Activated naive CD8-positive, alpha-beta T cell treated with anti-CD3 and anti-CD28 coated beads, Interleukin-2, amount 10 ng/mL, durations not matched to agents 7 days and 5 days (primary cell): ENCODE data around the gene CLUH. TPM values are rescaled to one million over a fixed set of nuclear protein-coding genes. Genes with fewer than 3 reads are reported as not detected.
"Not testable (repeated sequence)": the region's sequence is repeated elsewhere in the genome, so short reads cannot be mapped to it uniquely, and the experiment has no call there.

ENCODE experiments used
- ATAC-seq: fragments of 150-1000 bp; cut with Tn5 transposase; one replicate; pipeline ENCODE4 v1.10.0; 2021; ENCODE audit warnings: low read depth, moderate library complexity
- POLR2A ChIA-PET: fragments of 350-600 bp; sonication (Branson Sonifier 250); formaldehyde crosslinking; loops from one replicate; lab custom pipeline; 2021; ENCODE audit warnings: antibody characterized with exemption; lab: Charles Lee
- DNase-seq: peaks from one replicate; pipeline ENCODE4 v3.0.0; 2021
- H3K27ac Mint-ChIP-seq: one replicate; pipeline ENCODE4 v1.8.0; 2022; ENCODE audit warnings: mild to moderate bottlenecking, mixed read lengths
- H3K27me3 Mint-ChIP-seq: one replicate; pipeline ENCODE4 v1.8.0; 2022; ENCODE audit warnings: mild to moderate bottlenecking, moderate library complexity, mixed read lengths
- H3K36me3 Mint-ChIP-seq: one replicate; pipeline ENCODE4 v1.8.0; 2021; ENCODE audit warnings: mild to moderate bottlenecking, mixed read lengths
- H3K4me1 Mint-ChIP-seq: one replicate; pipeline ENCODE4 v1.8.0; 2021; ENCODE audit warnings: mixed read lengths
- H3K4me3 Mint-ChIP-seq: one replicate; pipeline ENCODE4 v1.8.0; 2022; ENCODE audit warnings: mild to moderate bottlenecking, moderate library complexity, mixed read lengths
- H3K9me3 Mint-ChIP-seq: one replicate; pipeline ENCODE4 v1.8.0; 2021; ENCODE audit warnings: mixed read lengths
- total RNA-seq, 2 experiments: library from RNA; stranded (reverse); gene quantifications; one replicate each; pipeline ENCODE4 v1.2.3, GENCODE V29; 2021

Gene CLUH
- total RNA-seq, 2 experiments from 2014 or later, result 46.2 to 48.7 TPM

GRCh38 chr17:2682176-2682938 is 29.2 kb downstream of the CLUH start:
- POLR2A ChIA-PET, result no interaction called here
- H3K9me3 Mint-ChIP-seq, result no peaks in the 10 kb centered on the region
- no peaks in the 10 kb centered on the region for H3K4me1 Mint-ChIP-seq
- no peak overlapping the region for H3K4me3 Mint-ChIP-seq
- no peak overlapping the region for H3K27ac Mint-ChIP-seq
- DNase-seq, result no peak
- H3K36me3 Mint-ChIP-seq, result peaks cover 21% of the 10 kb centered on the region
- ATAC-seq, result no peak
- no peaks in the 10 kb centered on the region for H3K27me3 Mint-ChIP-seq

DNA sequence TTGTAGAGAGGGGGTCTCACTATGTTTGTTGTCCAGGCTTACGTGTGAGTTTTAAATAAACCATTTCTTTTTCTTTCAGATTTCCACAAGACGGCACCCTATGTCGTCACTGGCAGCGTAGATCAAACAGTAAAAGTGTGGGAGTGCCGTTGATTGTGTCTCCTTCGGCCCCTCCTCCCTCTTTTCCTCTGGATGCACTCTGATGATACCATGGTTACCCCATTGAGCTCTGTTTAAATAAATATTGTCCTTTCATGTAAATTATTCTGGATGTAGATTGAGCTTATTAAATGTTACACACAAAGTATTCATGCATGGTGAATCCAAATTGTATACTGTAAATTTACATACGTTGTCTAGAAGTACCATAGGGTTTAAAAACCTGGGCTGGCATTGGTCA is 29.9 kb downstream of the CLUH start:
- no peak for DNase-seq
- no peaks in the 10 kb centered on the region for H3K4me1 Mint-ChIP-seq
- peaks cover 24% of the 10 kb centered on the region for H3K36me3 Mint-ChIP-seq
- no peak overlapping the region for H3K4me3 Mint-ChIP-seq
- no peak for ATAC-seq
- no peak overlapping the region for H3K27ac Mint-ChIP-seq
- POLR2A ChIA-PET, result no interaction called here
- no peaks in the 10 kb centered on the region for H3K27me3 Mint-ChIP-seq
- H3K9me3 Mint-ChIP-seq, result no peaks in the 10 kb centered on the region

DNA sequence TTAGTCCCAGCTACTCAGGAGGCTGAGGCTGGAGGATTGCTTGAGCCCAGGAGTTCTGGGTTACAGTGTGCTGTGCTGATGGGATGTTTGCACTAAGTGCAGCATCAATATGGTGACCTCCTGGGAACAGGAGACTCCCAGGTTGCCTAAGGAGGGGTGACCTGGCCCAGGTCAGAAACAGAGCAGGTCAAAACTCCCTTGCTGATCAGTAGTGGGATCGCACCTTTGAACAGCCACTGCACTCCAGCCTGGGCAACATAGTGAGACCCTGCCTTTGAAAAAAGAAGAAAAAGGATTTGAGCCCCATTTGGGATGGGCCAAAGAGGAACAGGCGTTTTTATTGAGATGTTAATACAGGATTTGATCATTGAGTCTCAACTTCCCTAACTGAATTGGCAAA is 30.6 kb downstream of the CLUH start:
- no peaks in the 10 kb centered on the region for H3K4me1 Mint-ChIP-seq
- no peaks in the 10 kb centered on the region for H3K27me3 Mint-ChIP-seq
- H3K9me3 Mint-ChIP-seq, result no peaks in the 10 kb centered on the region
- H3K27ac Mint-ChIP-seq, result no peak overlapping the region
- DNase-seq (no peak), ATAC-seq (no peak)
- POLR2A ChIA-PET, result no interaction called here
- H3K36me3 Mint-ChIP-seq, result peaks cover 27% of the 10 kb centered on the region
- H3K4me3 Mint-ChIP-seq, result no peak overlapping the region

GRCh38 chr17:2679247-2679646 is 32.3 kb downstream of the CLUH start:
- not testable (repeated sequence) for H3K9me3 Mint-ChIP-seq, H3K4me3 Mint-ChIP-seq, H3K27me3 Mint-ChIP-seq, ATAC-seq, H3K27ac Mint-ChIP-seq, DNase-seq, H3K4me1 Mint-ChIP-seq
- peaks cover 34% of the 10 kb centered on the region for H3K36me3 Mint-ChIP-seq
- POLR2A ChIA-PET, result interaction anchor here (1.8 kb wide), 1 partner anchor 31 kb away, joined by 4 read pairs; no protein-coding TSS in a partner anchor

DNA sequence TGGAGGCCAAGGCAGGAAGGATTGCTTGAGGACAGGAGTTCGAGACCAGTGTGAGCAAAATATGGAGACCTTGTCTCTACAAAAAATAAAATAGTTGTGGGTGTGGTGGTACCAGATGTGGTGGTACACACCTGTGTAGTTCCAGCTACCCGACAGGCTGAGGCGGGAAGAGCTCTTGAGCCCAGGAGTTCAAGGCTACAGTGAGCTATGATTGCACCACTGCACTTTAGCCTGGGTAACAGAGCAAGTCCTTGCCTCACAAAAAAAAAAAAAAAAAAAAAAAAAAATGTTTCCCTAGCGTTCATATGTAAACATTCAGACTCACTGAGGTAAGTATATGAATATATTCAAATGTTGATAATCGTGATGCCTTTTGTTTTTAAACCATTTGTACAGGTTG is 39.5 kb downstream of the CLUH start:
- no peak overlapping the region for H3K4me3 Mint-ChIP-seq
- DNase-seq, result no peak
- H3K27me3 Mint-ChIP-seq, result no peaks in the 10 kb centered on the region
- H3K4me1 Mint-ChIP-seq, result peaks cover 4% of the 10 kb centered on the region
- peaks cover 53% of the 10 kb centered on the region for H3K36me3 Mint-ChIP-seq
- POLR2A ChIA-PET, result no interaction called here
- no peak for ATAC-seq
- H3K27ac Mint-ChIP-seq, result no peak overlapping the region
- peaks cover 5% of the 10 kb centered on the region for H3K9me3 Mint-ChIP-seq

GRCh38 chr17:2660410-2660809 is 51.2 kb downstream of the CLUH start:
- Mint-ChIP-seq H3K4me1 (peaks cover 14% of the 10 kb centered on the region), H3K36me3 (peaks cover 25% of the 10 kb centered on the region)
- H3K27ac Mint-ChIP-seq, ATAC-seq, DNase-seq, H3K9me3 Mint-ChIP-seq, POLR2A ChIA-PET, H3K27me3 Mint-ChIP-seq, H3K4me3 Mint-ChIP-seq: not testable (repeated sequence)

- Mint-ChIP-seq H3K4me1 (peaks cover 14% of the 10 kb centered on the region), H3K36me3 (peaks cover 26% of the 10 kb centered on the region)
- H3K4me3 Mint-ChIP-seq, DNase-seq, H3K27ac Mint-ChIP-seq, H3K27me3 Mint-ChIP-seq, H3K9me3 Mint-ChIP-seq, ATAC-seq: not testable (repeated sequence)
- POLR2A ChIA-PET, result interaction anchor here (0.7 kb wide), 1 partner anchor 131 kb away, joined by 3 read pairs; no protein-coding TSS in a partner anchor
Measured at GRCh38 chr17:2659337-2659736, 52.2 kb downstream of the CLUH start.

- Mint-ChIP-seq H3K27ac (no peak overlapping the region), H3K4me1 (peaks cover 12% of the 10 kb centered on the region), H3K9me3 (peaks cover 4% of the 10 kb centered on the region), H3K27me3 (no peaks in the 10 kb centered on the region), H3K36me3 (peaks cover 38% of the 10 kb centered on the region), H3K4me3 (no peak overlapping the region)
- POLR2A ChIA-PET, result interaction anchor here (0.7 kb wide), 1 partner anchor 253 kb away, joined by 4 read pairs; no protein-coding TSS in a partner anchor
- no peak for DNase-seq
- ATAC-seq, result no peak
Measured at GRCh38 chr17:2656283-2656682, 55.3 kb downstream of the CLUH start.

DNA sequence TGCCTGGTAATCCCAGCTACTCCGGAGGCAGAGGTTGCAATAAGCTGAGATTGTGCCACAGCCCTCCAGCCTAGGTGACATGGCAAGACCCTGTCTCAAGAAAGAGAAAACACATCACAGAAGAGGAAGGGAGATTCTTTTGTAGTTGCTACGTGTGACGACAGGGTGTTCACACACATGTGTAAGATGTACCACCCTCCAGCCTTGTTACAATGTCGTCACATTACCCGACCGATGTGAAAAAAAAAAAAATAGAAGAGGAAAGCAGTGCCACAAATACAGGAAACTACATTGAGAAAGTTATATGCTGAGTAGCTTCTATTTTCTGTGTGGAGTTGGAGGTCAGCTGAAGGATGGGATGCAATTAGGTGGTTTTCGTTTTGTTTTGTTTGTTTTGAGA is 56.0 kb downstream of the CLUH start:
- peaks cover 39% of the 10 kb centered on the region for H3K36me3 Mint-ChIP-seq
- no peak overlapping the region for H3K27ac Mint-ChIP-seq
- H3K4me3 Mint-ChIP-seq, result no peak overlapping the region
- DNase-seq (no peak), ATAC-seq (no peak)
- H3K4me1 Mint-ChIP-seq, result peaks cover 9% of the 10 kb centered on the region
- peaks cover 4% of the 10 kb centered on the region for H3K9me3 Mint-ChIP-seq
- POLR2A ChIA-PET, result interaction anchor here (0.7 kb wide), 1 partner anchor 252 kb away, joined by 4 read pairs; no protein-coding TSS in a partner anchor
- no peaks in the 10 kb centered on the region for H3K27me3 Mint-ChIP-seq

GRCh38 chr17:2652911-2653310 is 58.7 kb downstream of the CLUH start:
- DNase-seq, H3K4me3 Mint-ChIP-seq, POLR2A ChIA-PET, H3K4me1 Mint-ChIP-seq, ATAC-seq, H3K9me3 Mint-ChIP-seq, H3K27me3 Mint-ChIP-seq, H3K27ac Mint-ChIP-seq: not testable (repeated sequence)
- H3K36me3 Mint-ChIP-seq, result peaks cover 38% of the 10 kb centered on the region

GRCh38 chr17:2649191-2649590 is 62.4 kb downstream of the CLUH start:
- no peak for ATAC-seq
- Mint-ChIP-seq H3K4me1 (peaks cover 2% of the 10 kb centered on the region), H3K9me3 (peaks cover 4% of the 10 kb centered on the region), H3K36me3 (peaks cover 40% of the 10 kb centered on the region), H3K27ac (no peak overlapping the region), H3K4me3 (no peak overlapping the region), H3K27me3 (no peaks in the 10 kb centered on the region)
- POLR2A ChIA-PET, result interaction anchor here (0.6 kb wide), 1 partner anchor 43 kb away, joined by 5 read pairs; no protein-coding TSS in a partner anchor
- DNase-seq, result no peak

DNA sequence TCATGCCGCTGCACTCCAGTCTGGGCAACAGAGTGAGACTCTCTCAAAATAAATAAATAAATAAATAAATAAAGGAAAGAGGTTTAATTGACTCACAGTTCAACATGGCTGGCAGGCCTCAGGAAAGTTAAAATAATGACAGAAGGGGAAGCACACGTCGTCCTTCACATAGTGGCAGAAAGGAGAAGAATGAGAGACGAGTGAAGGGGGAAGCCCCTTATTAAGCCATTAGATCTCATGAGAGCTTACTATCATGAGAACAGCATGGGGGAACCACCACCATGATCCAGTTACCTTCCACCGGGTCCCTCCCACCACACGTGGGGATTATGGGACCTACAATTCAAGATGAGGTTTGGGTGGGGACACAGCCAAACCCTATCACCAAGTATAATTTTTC is 63.6 kb downstream of the CLUH start:
- Mint-ChIP-seq H3K27me3 (no peaks in the 10 kb centered on the region), H3K36me3 (peaks cover 40% of the 10 kb centered on the region), H3K9me3 (peaks cover 4% of the 10 kb centered on the region), H3K4me1 (peaks cover 2% of the 10 kb centered on the region), H3K27ac (no peak overlapping the region), H3K4me3 (no peak overlapping the region)
- DNase-seq (no peak), ATAC-seq (no peak)
- POLR2A ChIA-PET, result no interaction called here

- Mint-ChIP-seq H3K4me3 (no peak overlapping the region), H3K27me3 (no peaks in the 10 kb centered on the region), H3K9me3 (no peaks in the 10 kb centered on the region), H3K4me1 (peaks cover 7% of the 10 kb centered on the region), H3K27ac (no peak overlapping the region), H3K36me3 (peaks cover 36% of the 10 kb centered on the region)
- POLR2A ChIA-PET, result no interaction called here
- no peak for DNase-seq
- no peak for ATAC-seq
Measured at GRCh38 chr17:2644971-2645370, 66.6 kb downstream of the CLUH start.
